Measurements from ENCODE around the gene PLD3.

GRCh38 chr19:40305403-40305802 is 43.1 kb upstream of the PLD3 start:
- peak; percentile 96 for TF ChIP-seq CTCF (conservative IDR thresholded peaks at IDR 0.05; ENCODE audit: low read length)
- no peak for TF ChIP-seq EZH2phosphoT487 (IDR thresholded peaks at IDR 0.05; ENCODE audit: borderline replicate concordance, low read depth, low read length)
